ENCODE data around the gene PCDHGC4.
A peak's percentile ranks its signal among the peaks of the same experiment; 100 is the strongest.

PCDHGC4 gene

GRCh38 chr5:141477815-141478214 is 7.0 kb upstream of the PCDHGC4 start:
- no peak for TF ChIP-seq CEBPB (IDR thresholded peaks at IDR 0.05)
- TF ChIP-seq USF1 (IDR thresholded peaks at IDR 0.05), result no peak
- no peak for TF ChIP-seq MAX (IDR thresholded peaks at IDR 0.05)
- TF ChIP-seq YY1 (IDR thresholded peaks at IDR 0.05; ENCODE audit: low read depth), result no peak
- no peak for TF ChIP-seq TEAD4 (IDR thresholded peaks at IDR 0.05)
- TF ChIP-seq TAF1 (IDR thresholded peaks at IDR 0.05; ENCODE audit: low read depth), result no peak
- no peak for TF ChIP-seq EGR1 (IDR thresholded peaks at IDR 0.05)
- TF ChIP-seq, protein P1, sequence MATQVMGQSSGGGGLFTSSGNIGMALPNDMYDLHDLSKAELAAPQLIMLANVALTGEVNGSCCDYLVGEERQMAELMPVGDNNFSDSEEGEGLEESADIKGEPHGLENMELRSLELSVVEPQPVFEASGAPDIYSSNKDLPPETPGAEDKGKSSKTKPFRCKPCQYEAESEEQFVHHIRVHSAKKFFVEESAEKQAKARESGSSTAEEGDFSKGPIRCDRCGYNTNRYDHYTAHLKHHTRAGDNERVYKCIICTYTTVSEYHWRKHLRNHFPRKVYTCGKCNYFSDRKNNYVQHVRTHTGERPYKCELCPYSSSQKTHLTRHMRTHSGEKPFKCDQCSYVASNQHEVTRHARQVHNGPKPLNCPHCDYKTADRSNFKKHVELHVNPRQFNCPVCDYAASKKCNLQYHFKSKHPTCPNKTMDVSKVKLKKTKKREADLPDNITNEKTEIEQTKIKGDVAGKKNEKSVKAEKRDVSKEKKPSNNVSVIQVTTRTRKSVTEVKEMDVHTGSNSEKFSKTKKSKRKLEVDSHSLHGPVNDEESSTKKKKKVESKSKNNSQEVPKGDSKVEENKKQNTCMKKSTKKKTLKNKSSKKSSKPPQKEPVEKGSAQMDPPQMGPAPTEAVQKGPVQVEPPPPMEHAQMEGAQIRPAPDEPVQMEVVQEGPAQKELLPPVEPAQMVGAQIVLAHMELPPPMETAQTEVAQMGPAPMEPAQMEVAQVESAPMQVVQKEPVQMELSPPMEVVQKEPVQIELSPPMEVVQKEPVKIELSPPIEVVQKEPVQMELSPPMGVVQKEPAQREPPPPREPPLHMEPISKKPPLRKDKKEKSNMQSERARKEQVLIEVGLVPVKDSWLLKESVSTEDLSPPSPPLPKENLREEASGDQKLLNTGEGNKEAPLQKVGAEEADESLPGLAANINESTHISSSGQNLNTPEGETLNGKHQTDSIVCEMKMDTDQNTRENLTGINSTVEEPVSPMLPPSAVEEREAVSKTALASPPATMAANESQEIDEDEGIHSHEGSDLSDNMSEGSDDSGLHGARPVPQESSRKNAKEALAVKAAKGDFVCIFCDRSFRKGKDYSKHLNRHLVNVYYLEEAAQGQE (IDR thresholded peaks at IDR 0.05; ENCODE audit: low read depth), result no peak
- no peak for TF ChIP-seq RAD21 (IDR thresholded peaks at IDR 0.05; ENCODE audit: low read depth)
- no peak for TF ChIP-seq TCF12 (IDR thresholded peaks at IDR 0.05; ENCODE audit: low read depth)
- no peak for TF ChIP-seq EP300 (IDR thresholded peaks at IDR 0.05; ENCODE audit: borderline replicate concordance)
- TF ChIP-seq FOXM1 (IDR thresholded peaks at IDR 0.05; ENCODE audit: borderline replicate concordance, low read depth), result no peak

DNA sequence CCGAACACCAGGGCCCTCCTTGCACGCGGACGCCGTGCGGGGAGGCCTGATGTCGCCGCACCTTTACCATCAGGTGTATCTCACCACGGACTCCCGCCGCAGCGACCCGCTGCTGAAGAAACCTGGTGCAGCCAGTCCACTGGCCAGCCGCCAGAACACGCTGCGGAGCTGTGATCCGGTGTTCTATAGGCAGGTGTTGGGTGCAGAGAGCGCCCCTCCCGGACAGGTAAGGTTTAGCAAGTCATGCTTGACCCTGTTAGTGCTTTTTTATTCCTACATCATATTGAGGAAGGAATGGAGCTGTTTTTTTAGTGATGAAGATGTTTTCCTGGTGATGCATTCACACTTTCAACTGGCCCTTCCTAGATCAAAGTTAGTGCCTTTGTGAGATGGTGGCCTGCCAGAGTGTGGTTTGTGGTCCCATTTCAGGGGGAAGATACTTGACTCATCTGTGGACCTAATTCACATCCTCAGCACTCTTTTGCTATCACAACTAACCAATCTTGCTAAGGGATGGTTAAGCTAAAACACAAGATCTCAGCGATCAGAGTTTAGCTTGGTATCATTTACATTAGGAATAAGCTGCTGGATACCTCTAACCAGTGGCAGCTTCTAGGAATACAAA is 6.4 kb upstream of the PCDHGC4 start:
- no peak for TF ChIP-seq TAF1 (IDR thresholded peaks at IDR 0.05; ENCODE audit: low read depth)
- peak; percentile 49; the same call in 1 of the 2 replicates for TF ChIP-seq NFIC (IDR thresholded peaks at IDR 0.05)
- TF ChIP-seq RAD21 (IDR thresholded peaks at IDR 0.05; ENCODE audit: low read depth), result peak; percentile 9; the same call in 1 of the 2 replicates

DNA sequence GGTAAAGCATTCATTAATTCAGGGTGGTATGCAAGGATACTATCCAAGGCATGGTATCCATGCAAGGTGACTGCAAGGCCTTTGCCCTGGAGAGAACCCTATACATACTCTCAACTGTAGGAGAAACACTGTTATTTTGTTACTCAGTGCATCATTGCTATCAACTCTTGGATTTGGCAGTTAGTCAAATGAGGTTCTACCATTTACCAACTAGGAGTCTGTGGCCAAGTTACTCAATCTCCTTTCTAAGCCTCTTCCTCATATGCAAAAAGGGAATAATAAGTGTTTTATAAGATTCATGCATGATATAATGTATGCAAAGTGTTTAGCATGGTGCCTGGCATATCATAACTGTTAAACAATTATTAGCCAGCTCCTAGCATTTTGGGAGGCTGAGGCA is 5.1 kb upstream of the PCDHGC4 start:
- no peak for TF ChIP-seq USF1 (IDR thresholded peaks at IDR 0.05)

GRCh38 chr5:141483902-141484301 is 928 bp upstream of the PCDHGC4 start:
- TF ChIP-seq MAX (IDR thresholded peaks at IDR 0.05), result no peak
- TF ChIP-seq CREB1 (IDR thresholded peaks at IDR 0.05; ENCODE audit: low read depth), result no peak
- TF ChIP-seq EP300 (IDR thresholded peaks at IDR 0.05; ENCODE audit: borderline replicate concordance), result no peak
- TF ChIP-seq RAD21 (IDR thresholded peaks at IDR 0.05; ENCODE audit: low read depth), result no peak
- TF ChIP-seq ZBTB7A (IDR thresholded peaks at IDR 0.05; ENCODE audit: low read depth), result no peak
- no peak for TF ChIP-seq CEBPB (IDR thresholded peaks at IDR 0.05)
- no peak for TF ChIP-seq EGR1 (IDR thresholded peaks at IDR 0.05)
- TF ChIP-seq, protein P1 (IDR thresholded peaks at IDR 0.05; ENCODE audit: low read depth), result no peak
- no peak for TF ChIP-seq YY1 (IDR thresholded peaks at IDR 0.05; ENCODE audit: low read depth)
- TF ChIP-seq TAF1 (IDR thresholded peaks at IDR 0.05; ENCODE audit: low read depth), result no peak
- TF ChIP-seq NFIC (IDR thresholded peaks at IDR 0.05), result no peak

DNA sequence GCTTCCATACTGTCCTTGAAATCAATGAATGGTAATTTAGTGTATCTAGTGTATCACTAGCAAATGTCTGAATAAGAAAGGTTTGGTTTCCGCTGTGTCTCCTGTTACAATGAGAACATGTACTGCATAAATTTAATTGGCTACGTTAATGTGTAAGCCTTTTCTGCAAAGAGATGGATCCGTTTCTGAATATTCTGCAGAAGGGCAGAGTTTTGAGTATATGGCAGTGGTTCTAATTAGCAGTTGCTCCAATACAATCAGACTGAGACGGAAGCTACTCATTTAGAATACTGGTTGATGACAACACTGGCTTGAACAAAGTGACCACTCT is 555 bp upstream of the PCDHGC4 start:
- TF ChIP-seq TCF12 (IDR thresholded peaks at IDR 0.05; ENCODE audit: low read depth) (no peak), FOXM1 (IDR thresholded peaks at IDR 0.05; ENCODE audit: borderline replicate concordance, low read depth) (no peak), RAD21 (IDR thresholded peaks at IDR 0.05; ENCODE audit: low read depth) (no peak), ZBTB7A (IDR thresholded peaks at IDR 0.05; ENCODE audit: low read depth) (no peak), NFIC (IDR thresholded peaks at IDR 0.05) (no peak), YY1 (IDR thresholded peaks at IDR 0.05; ENCODE audit: low read depth) (no peak), USF1 (IDR thresholded peaks at IDR 0.05) (no peak), MAX (IDR thresholded peaks at IDR 0.05) (no peak), EP300 (IDR thresholded peaks at IDR 0.05; ENCODE audit: borderline replicate concordance) (no peak), CEBPB (IDR thresholded peaks at IDR 0.05) (no peak), CREB1 (IDR thresholded peaks at IDR 0.05; ENCODE audit: low read depth) (no peak), EGR1 (IDR thresholded peaks at IDR 0.05) (no peak), TAF1 (IDR thresholded peaks at IDR 0.05; ENCODE audit: low read depth) (no peak), TEAD4 (IDR thresholded peaks at IDR 0.05) (no peak)
- TF ChIP-seq, protein P1 (IDR thresholded peaks at IDR 0.05; ENCODE audit: low read depth), result no peak
